Measurements from ENCODE around the gene TK1.

Gene TK1

DNA sequence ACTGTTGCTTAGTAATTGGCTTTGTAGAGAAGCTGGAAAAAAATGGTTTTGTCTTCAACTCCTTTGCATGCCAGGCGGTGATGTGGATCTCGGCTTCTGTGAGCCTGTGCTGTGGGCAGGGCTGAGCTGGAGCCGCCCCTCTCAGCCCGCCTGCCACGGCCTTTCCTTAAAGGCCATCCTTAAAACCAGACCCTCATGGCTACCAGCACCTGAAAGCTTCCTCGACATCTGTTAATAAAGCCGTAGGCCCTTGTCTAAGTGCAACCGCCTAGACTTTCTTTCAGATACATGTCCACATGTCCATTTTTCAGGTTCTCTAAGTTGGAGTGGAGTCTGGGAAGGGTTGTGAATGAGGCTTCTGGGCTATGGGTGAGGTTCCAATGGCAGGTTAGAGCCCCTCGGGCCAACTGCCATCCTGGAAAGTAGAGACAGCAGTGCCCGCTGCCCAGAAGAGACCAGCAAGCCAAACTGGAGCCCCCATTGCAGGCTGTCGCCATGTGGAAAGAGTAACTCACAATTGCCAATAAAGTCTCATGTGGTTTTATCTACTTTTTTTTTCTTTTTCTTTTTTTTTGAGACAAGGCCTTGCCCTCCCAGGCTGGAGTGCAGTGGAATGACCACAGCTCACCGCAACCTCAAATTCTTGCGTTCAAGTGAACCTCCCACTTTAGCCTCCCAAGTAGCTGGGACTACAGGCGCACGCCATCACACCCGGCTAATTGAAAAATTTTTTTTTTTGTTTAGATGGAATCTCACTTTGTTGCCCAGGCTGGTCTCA, 38.4 kb upstream of the TK1 start:
- H3K9ac ChIP-seq (ENCODE audit: low read length): no peak overlapping the region
- H3K9me2 ChIP-seq (replicated peaks; ENCODE audit: insufficient read depth, low read length): no peaks in the 10 kb centered on the region
- H4K20me1 ChIP-seq (ENCODE audit: insufficient read depth, low read length): no peaks in the 10 kb centered on the region
- H3K36me3 ChIP-seq (replicated peaks; ENCODE audit: insufficient read depth, low read length): 0 out of 2 replicates have a peak, but pooled peaks cover 4% of the 10 kb centered on the region
- no peak overlapping the region for H2AFZ ChIP-seq (ENCODE audit: low read length)
- H3F3A ChIP-seq (ENCODE audit: insufficient read depth, low read length): 0 out of 2 replicates have a peak, but pooled peaks cover 15% of the 10 kb centered on the region
- no peak overlapping the region for H3K27ac ChIP-seq (ENCODE audit: low read length)
- H3K27me3 ChIP-seq (replicated peaks; ENCODE audit: insufficient read depth, low read length): peaks cover 4% of the 10 kb centered on the region
- H3K9me3 ChIP-seq (replicated peaks; ENCODE audit: insufficient read depth, low read length): no peaks in the 10 kb centered on the region
- TF ChIP-seq, protein P1, sequence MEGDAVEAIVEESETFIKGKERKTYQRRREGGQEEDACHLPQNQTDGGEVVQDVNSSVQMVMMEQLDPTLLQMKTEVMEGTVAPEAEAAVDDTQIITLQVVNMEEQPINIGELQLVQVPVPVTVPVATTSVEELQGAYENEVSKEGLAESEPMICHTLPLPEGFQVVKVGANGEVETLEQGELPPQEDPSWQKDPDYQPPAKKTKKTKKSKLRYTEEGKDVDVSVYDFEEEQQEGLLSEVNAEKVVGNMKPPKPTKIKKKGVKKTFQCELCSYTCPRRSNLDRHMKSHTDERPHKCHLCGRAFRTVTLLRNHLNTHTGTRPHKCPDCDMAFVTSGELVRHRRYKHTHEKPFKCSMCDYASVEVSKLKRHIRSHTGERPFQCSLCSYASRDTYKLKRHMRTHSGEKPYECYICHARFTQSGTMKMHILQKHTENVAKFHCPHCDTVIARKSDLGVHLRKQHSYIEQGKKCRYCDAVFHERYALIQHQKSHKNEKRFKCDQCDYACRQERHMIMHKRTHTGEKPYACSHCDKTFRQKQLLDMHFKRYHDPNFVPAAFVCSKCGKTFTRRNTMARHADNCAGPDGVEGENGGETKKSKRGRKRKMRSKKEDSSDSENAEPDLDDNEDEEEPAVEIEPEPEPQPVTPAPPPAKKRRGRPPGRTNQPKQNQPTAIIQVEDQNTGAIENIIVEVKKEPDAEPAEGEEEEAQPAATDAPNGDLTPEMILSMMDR (IDR thresholded peaks at IDR 0.05; ENCODE audit: low read length): no peak
- TF ChIP-seq EZH2phosphoT487 (IDR thresholded peaks at IDR 0.05; ENCODE audit: low read length) (no peak), EZH2 (optimal IDR thresholded peaks at IDR 0.05; ENCODE audit: low read depth, low read length) (no peak)
- no peak for DNase-seq
- no peak overlapping the region for H3K4me2 ChIP-seq (ENCODE audit: low read depth, low read length)
- H3K4me3 ChIP-seq (ENCODE audit: low read length): no peak overlapping the region
- peaks cover 4% of the 10 kb centered on the region; the same call in 1 of the 2 replicates for H3K79me2 ChIP-seq (ENCODE audit: low read length)
- no peaks in the 10 kb centered on the region for H3K4me1 ChIP-seq (ENCODE audit: low read length)

DNA sequence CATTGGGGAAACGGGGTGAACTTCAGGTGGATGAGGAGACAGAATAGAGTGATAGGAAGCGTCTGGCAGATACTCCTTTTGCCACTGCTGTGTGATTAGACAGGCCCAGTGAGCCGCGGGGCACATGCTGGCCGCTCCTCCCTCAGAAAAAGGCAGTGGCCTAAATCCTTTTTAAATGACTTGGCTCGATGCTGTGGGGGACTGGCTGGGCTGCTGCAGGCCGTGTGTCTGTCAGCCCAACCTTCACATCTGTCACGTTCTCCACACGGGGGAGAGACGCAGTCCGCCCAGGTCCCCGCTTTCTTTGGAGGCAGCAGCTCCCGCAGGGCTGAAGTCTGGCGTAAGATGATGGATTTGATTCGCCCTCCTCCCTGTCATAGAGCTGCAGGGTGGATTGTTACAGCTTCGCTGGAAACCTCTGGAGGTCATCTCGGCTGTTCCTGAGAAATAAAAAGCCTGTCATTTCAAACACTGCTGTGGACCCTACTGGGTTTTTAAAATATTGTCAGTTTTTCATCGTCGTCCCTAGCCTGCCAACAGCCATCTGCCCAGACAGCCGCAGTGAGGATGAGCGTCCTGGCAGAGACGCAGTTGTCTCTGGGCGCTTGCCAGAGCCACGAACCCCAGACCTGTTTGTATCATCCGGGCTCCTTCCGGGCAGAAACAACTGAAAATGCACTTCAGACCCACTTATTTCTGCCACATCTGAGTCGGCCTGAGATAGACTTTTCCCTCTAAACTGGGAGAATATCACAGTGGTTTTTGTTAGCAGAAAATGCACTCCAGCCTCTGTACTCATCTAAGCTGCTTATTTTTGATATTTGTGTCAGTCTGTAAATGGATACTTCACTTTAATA, 37.6 kb upstream of the TK1 start:
- DNase-seq: no peak
- Histone ChIP-seq H3K79me2 (ENCODE audit: low read length) (peaks cover 9% of the 10 kb centered on the region; the same call in 1 of the 2 replicates), H3K27ac (ENCODE audit: low read length) (no peak overlapping the region), H3K27me3 (replicated peaks; ENCODE audit: insufficient read depth, low read length) (no peaks in the 10 kb centered on the region), H3K4me1 (ENCODE audit: low read length) (no peaks in the 10 kb centered on the region), H4K20me1 (ENCODE audit: insufficient read depth, low read length) (no peaks in the 10 kb centered on the region), H3K9me2 (replicated peaks; ENCODE audit: insufficient read depth, low read length) (no peaks in the 10 kb centered on the region), H3K4me2 (ENCODE audit: low read depth, low read length) (no peak overlapping the region), H3F3A (ENCODE audit: insufficient read depth, low read length) (0 out of 2 replicates have a peak, but pooled peaks cover 15% of the 10 kb centered on the region), H3K36me3 (replicated peaks; ENCODE audit: insufficient read depth, low read length) (peaks cover 4% of the 10 kb centered on the region; the same call in 1 of the 2 replicates), H3K9ac (ENCODE audit: low read length) (no peak overlapping the region), H3K4me3 (ENCODE audit: low read length) (no peak overlapping the region), H2AFZ (ENCODE audit: low read length) (no peak overlapping the region), H3K9me3 (replicated peaks; ENCODE audit: insufficient read depth, low read length) (no peaks in the 10 kb centered on the region)
- TF ChIP-seq EZH2phosphoT487 (IDR thresholded peaks at IDR 0.05; ENCODE audit: low read length): no peak
- TF ChIP-seq EZH2 (optimal IDR thresholded peaks at IDR 0.05; ENCODE audit: low read depth, low read length): no peak
- TF ChIP-seq, protein P1 (IDR thresholded peaks at IDR 0.05; ENCODE audit: low read length): no peak

DNA sequence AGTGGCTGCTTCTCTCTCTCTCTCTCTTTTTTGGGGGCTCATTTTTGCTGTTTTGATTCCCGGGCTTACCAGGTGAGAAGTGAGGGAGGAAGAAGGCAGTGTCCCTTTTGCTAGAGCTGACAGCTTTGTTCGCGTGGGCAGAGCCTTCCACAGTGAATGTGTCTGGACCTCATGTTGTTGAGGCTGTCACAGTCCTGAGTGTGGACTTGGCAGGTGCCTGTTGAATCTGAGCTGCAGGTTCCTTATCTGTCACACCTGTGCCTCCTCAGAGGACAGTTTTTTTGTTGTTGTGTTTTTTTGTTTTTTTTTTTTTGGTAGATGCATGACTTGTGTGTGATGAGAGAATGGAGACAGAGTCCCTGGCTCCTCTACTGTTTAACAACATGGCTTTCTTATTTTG, 36.9 kb upstream of the TK1 start:
- H3K27ac ChIP-seq (ENCODE audit: low read length): no peak overlapping the region
- H3K4me1 ChIP-seq (ENCODE audit: low read length): no peaks in the 10 kb centered on the region

More for the DNA sequence above, 36.9 kb upstream of the TK1 start:
- Histone ChIP-seq H3K27me3 (replicated peaks; ENCODE audit: insufficient read depth, low read length) (no peaks in the 10 kb centered on the region), H3F3A (ENCODE audit: insufficient read depth, low read length) (0 out of 2 replicates have a peak, but pooled peaks cover 15% of the 10 kb centered on the region), H3K9me2 (replicated peaks; ENCODE audit: insufficient read depth, low read length) (no peaks in the 10 kb centered on the region), H3K4me3 (ENCODE audit: low read length) (no peak overlapping the region), H2AFZ (ENCODE audit: low read length) (no peak overlapping the region), H3K79me2 (ENCODE audit: low read length) (peaks cover 16% of the 10 kb centered on the region), H3K36me3 (replicated peaks; ENCODE audit: insufficient read depth, low read length) (peaks cover 4% of the 10 kb centered on the region; the same call in 1 of the 2 replicates), H3K9me3 (replicated peaks; ENCODE audit: insufficient read depth, low read length) (no peaks in the 10 kb centered on the region), H3K9ac (ENCODE audit: low read length) (no peak overlapping the region), H3K4me2 (ENCODE audit: low read depth, low read length) (no peak overlapping the region), H4K20me1 (ENCODE audit: insufficient read depth, low read length) (no peaks in the 10 kb centered on the region)
- TF ChIP-seq EZH2phosphoT487 (IDR thresholded peaks at IDR 0.05; ENCODE audit: low read length): no peak
- TF ChIP-seq EZH2 (optimal IDR thresholded peaks at IDR 0.05; ENCODE audit: low read depth, low read length): no peak
- TF ChIP-seq, protein P1 (IDR thresholded peaks at IDR 0.05; ENCODE audit: low read length): no peak
- DNase-seq: no peak
